Measurements from ENCODE around the gene NPTX2.

The NPTX2 gene

GRCh38 chr7:98646465-98646864 is 29.4 kb downstream of the NPTX2 start:
- ATAC-seq, result no peak
- TF ChIP-seq ZNF565 (CRISPR knock-in tag; conservative IDR thresholded peaks at IDR 0.05; ENCODE audit: low read depth) (no peak), RARB (CRISPR knock-in tag; IDR thresholded peaks at IDR 0.05) (no peak), CSDC2 (CRISPR knock-in tag; IDR thresholded peaks at IDR 0.05) (no peak), ISL1 (CRISPR knock-in tag; IDR thresholded peaks at IDR 0.05) (no peak), ZFP30 (CRISPR knock-in tag; IDR thresholded peaks at IDR 0.05) (no peak), SNAI2 (CRISPR knock-in tag; IDR thresholded peaks at IDR 0.05) (no peak), CREB5 (CRISPR knock-in tag; IDR thresholded peaks at IDR 0.05; ENCODE audit: low read depth) (no peak), TOX (CRISPR knock-in tag; IDR thresholded peaks at IDR 0.05; ENCODE audit: borderline replicate concordance) (no peak), CSRNP3 (CRISPR knock-in tag; IDR thresholded peaks at IDR 0.05) (no peak), ARNTL (CRISPR knock-in tag; IDR thresholded peaks at IDR 0.05; ENCODE audit: borderline replicate concordance, low read depth) (no peak), TSHZ2 (CRISPR knock-in tag; IDR thresholded peaks at IDR 0.05) (no peak), ESRRG (CRISPR knock-in tag; IDR thresholded peaks at IDR 0.05) (no peak), POU6F1 (CRISPR knock-in tag; IDR thresholded peaks at IDR 0.05; ENCODE audit: borderline replicate concordance, low read depth) (no peak), BACH2 (CRISPR knock-in tag; IDR thresholded peaks at IDR 0.05; ENCODE audit: borderline replicate concordance) (no peak), PATZ1 (CRISPR knock-in tag; IDR thresholded peaks at IDR 0.05; ENCODE audit: borderline replicate concordance) (no peak), ZC3H10 (CRISPR knock-in tag; IDR thresholded peaks at IDR 0.05) (no peak), ZNF70 (CRISPR knock-in tag; IDR thresholded peaks at IDR 0.05) (no peak), PPARA (CRISPR knock-in tag; IDR thresholded peaks at IDR 0.05; ENCODE audit: borderline replicate concordance) (no peak), ZNF8 (CRISPR knock-in tag; IDR thresholded peaks at IDR 0.05) (no peak)

- no peak for ATAC-seq
- TF ChIP-seq GLIS3 (CRISPR knock-in tag; IDR thresholded peaks at IDR 0.05) (no peak), ZFP30 (CRISPR knock-in tag; IDR thresholded peaks at IDR 0.05) (no peak), ZNF565 (CRISPR knock-in tag; conservative IDR thresholded peaks at IDR 0.05; ENCODE audit: low read depth) (no peak), SNAI2 (CRISPR knock-in tag; IDR thresholded peaks at IDR 0.05) (no peak), POU6F1 (CRISPR knock-in tag; IDR thresholded peaks at IDR 0.05; ENCODE audit: borderline replicate concordance, low read depth) (no peak), TSHZ2 (CRISPR knock-in tag; IDR thresholded peaks at IDR 0.05) (no peak), TOX (CRISPR knock-in tag; IDR thresholded peaks at IDR 0.05; ENCODE audit: borderline replicate concordance) (no peak), ARNTL (CRISPR knock-in tag; IDR thresholded peaks at IDR 0.05; ENCODE audit: borderline replicate concordance, low read depth) (no peak)
Measured at GRCh38 chr7:98647326-98647725, 30.2 kb downstream of the NPTX2 start.

Data from SK-N-SH treated with all-trans-retinoic acid at 6 μM for 48 hours (cell line).